HL-60 (cell line): Measurements from ENCODE around the gene MAU2.

Experiments used
- CTCF ChIP-seq: IDR thresholded peaks from one replicate; pipeline ENCODE4 v1.5.1; 2011; ENCODE audit warnings: low read length, control low read depth, inconsistent platforms; ENCODE audit not compliant: insufficient read depth
- POLR2AphosphoS5 ChIP-seq: IDR thresholded peaks from 2 replicates; pipeline ENCODE4 v1.6.1; 2012; ENCODE audit warnings: low read depth
- TF ChIP-seq, protein P1 (sequence below): IDR thresholded peaks from 2 replicates; pipeline ENCODE4 v1.6.1; 2012; ENCODE audit warnings: low read depth; ENCODE audit not compliant: insufficient replicate concordance

- TF ChIP-seq CTCF (peak; percentile 94), POLR2AphosphoS5 (0 out of 2 replicates have a peak, but pooled peaks have one; percentile 30)
- TF ChIP-seq, protein P1, sequence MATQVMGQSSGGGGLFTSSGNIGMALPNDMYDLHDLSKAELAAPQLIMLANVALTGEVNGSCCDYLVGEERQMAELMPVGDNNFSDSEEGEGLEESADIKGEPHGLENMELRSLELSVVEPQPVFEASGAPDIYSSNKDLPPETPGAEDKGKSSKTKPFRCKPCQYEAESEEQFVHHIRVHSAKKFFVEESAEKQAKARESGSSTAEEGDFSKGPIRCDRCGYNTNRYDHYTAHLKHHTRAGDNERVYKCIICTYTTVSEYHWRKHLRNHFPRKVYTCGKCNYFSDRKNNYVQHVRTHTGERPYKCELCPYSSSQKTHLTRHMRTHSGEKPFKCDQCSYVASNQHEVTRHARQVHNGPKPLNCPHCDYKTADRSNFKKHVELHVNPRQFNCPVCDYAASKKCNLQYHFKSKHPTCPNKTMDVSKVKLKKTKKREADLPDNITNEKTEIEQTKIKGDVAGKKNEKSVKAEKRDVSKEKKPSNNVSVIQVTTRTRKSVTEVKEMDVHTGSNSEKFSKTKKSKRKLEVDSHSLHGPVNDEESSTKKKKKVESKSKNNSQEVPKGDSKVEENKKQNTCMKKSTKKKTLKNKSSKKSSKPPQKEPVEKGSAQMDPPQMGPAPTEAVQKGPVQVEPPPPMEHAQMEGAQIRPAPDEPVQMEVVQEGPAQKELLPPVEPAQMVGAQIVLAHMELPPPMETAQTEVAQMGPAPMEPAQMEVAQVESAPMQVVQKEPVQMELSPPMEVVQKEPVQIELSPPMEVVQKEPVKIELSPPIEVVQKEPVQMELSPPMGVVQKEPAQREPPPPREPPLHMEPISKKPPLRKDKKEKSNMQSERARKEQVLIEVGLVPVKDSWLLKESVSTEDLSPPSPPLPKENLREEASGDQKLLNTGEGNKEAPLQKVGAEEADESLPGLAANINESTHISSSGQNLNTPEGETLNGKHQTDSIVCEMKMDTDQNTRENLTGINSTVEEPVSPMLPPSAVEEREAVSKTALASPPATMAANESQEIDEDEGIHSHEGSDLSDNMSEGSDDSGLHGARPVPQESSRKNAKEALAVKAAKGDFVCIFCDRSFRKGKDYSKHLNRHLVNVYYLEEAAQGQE = no peak
Measured at GRCh38 chr19:19366434-19367396, 46.1 kb downstream of the MAU2 start.
